NCI-H1048 (cell line): ENCODE data around the gene DISP3.
A peak's percentile ranks its signal among the peaks of the same experiment; 100 is the strongest.

ENCODE experiments used
- DNase-seq: peaks from one replicate; lab custom pipeline; 2025; lab: John Stamatoyannopoulos, UW

Gene DISP3

DNA sequence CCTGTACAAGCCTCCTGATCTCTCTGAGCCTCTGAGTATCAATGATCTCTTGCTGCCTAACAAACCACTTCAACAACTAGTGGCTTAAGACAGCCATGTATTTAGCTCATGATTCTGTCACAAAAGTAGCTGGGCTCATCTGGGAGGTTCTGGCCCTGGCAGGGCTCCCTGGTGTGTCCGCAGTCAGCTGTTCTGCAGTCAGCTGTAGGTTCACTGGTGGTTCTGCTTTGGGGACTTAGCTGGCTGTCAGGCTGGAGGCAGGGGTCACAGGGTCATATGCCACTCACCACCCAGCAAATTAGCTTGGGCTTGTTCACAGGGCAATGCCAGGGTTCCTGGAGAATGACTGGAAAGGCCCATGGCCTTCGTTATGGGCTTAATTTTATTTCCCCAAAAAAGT, 64.8 kb downstream of the DISP3 start:
- DNase-seq = no peak

GRCh38 chr1:11546456-11546855, 67.5 kb downstream of the DISP3 start:
- no peak for DNase-seq

- DNase-seq = peak; percentile 79
These were observed 71.8 kb downstream of the DISP3 start for GRCh38 chr1:11550664-11551283.

- DNase-seq = no peak
These were observed 79.3 kb downstream of the DISP3 start for GRCh38 chr1:11558276-11558675.

DNA sequence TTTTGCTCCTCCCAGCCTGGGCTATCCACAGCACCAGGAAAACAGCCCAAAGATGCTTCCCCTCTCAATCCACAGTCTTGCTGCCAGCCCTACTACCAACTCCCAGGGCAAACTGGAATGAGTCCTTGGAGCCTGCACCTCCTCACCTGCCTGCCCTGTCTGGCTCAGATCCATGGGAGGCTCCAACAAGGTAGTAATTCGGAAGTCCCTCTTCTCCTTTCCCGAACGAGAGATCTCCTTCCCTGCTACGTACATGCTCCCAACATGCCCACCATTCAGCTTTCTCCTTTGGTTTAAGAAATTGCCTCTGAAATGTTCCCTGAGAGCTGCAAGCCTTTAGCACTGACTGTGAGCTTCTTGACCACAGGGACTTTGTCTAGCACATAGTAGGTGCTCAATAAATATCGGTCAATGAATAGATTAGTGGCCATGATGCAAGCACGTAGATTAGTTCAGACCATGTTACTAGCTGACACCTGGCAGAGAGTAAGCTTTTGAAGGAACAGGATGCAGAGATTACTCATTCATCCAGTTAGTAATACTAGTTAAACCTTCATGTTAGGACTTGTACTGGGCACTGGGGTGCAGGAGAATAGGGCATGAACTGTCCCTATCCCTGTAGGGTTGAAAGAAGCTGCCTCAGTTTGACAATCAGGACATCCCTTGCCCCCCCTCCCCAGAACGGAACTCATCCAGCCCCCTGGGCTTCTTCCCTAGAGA, 80.1 kb downstream of the DISP3 start:
- no peak for DNase-seq

DNA sequence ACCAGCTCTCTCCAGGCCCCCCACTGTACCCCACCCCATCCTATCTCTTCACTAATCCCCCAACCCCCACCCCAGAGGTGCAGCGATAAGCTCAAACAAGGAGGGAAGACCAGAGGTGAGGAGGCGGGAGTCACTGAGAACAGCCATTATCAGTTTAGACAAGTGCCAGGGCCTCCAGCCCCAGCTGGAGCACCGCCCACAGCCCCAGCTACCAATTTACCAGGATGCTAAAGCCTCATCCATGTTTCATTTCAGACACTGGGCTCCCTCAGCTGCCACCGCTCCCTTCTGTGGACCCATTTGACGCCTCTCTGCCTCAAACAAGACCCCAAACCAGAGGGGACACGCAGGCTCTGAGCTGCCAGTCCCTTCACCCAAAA, 80.6 kb downstream of the DISP3 start:
- DNase-seq = no peak

DNA sequence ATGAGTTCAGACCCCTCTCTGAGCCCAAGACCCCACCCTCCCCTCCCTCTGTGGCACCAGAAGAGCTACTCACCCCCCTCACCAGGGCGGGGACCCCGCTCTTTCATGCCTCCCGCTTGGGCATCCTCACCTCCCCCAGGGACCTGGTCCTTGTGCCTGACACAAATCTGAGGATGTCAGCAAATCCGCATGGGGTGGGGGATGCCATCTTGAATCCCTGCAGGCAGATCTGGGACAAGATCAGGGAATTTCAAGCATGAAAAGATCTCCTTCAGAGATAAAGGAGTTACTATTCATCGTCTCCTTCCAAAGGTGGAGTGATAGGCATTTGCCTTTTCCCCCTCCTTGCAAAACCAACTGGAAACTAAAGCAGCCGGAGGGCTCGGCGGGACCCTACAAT, 81.1 kb downstream of the DISP3 start:
- no peak for DNase-seq

DNA sequence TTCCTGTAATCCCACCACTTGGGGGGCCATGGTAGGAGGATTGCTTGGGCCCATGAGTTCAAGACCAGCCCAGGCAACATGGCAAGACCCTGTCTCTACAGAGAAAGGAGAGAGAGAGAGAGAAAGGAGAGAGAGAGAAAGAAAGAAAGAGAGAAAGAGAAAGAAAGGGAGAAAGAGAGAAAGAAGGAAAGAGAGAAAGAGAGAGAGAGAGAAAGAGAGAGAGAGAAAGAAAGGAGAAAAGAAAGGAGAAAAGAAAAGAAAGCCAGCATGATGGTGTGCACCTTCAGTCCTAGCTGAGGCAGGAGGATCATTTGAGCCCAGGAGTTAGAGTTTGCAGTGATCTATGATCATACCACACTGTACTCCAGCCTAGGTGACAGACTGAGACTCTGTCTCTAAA, 82.8 kb downstream of the DISP3 start:
- no peak for DNase-seq

GRCh38 chr1:11562664-11563063, 83.7 kb downstream of the DISP3 start:
- no peak for DNase-seq

- no peak for DNase-seq
These were observed 84.7 kb downstream of the DISP3 start for GRCh38 chr1:11563560-11564069.

DNA sequence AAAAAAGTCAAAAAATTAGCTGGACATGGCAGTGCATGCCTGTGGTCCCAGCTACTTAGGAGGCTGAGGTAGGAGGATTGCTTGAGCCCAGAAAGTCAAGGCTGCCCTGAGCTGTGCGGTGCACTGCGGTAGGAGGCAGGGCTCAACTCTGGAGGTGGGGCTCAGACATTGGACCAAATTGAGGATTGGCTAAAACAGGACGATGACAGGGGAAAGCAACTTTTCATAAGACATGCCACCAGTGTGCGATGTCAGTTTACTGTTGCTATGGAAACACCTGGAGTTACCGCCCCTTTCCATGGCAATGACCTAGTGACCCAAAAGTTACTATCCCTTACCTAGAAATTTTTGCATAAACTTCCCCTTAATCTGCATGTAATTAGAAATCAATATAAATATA, 85.3 kb downstream of the DISP3 start:
- no peak for DNase-seq

GRCh38 chr1:11566042-11566850, 87.3 kb downstream of the DISP3 start:
- DNase-seq = no peak

GRCh38 chr1:11567244-11568065, 88.5 kb downstream of the DISP3 start:
- no peak for DNase-seq

- DNase-seq = no peak
These were observed 89.7 kb downstream of the DISP3 start for GRCh38 chr1:11568687-11569086.

DNA sequence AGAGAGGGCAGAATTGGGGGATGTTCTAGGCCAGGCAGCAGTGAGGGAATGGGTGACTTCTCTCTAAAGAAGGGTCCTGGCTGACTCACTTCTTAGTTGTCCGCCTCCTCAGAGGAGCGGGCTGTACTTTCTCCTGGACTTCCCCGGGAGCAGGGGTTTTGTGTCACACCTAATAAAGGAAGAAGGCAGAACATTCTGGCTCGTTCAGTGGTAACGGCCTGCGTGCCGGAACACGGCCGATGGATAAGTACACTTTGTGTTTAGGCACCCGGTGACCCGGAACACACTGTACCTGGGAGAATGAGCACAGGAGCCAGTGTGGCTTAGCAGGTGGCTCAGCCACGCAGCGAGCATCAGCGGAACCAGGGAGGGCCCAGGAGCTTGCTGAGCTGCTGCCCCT, 90.6 kb downstream of the DISP3 start:
- DNase-seq = no peak

GRCh38 chr1:11569954-11570353, 91.0 kb downstream of the DISP3 start:
- DNase-seq = no peak

GRCh38 chr1:11570821-11571380, 91.9 kb downstream of the DISP3 start:
- no peak for DNase-seq

- no peak for DNase-seq
These were observed 93.1 kb downstream of the DISP3 start for GRCh38 chr1:11571906-11572616.

DNA sequence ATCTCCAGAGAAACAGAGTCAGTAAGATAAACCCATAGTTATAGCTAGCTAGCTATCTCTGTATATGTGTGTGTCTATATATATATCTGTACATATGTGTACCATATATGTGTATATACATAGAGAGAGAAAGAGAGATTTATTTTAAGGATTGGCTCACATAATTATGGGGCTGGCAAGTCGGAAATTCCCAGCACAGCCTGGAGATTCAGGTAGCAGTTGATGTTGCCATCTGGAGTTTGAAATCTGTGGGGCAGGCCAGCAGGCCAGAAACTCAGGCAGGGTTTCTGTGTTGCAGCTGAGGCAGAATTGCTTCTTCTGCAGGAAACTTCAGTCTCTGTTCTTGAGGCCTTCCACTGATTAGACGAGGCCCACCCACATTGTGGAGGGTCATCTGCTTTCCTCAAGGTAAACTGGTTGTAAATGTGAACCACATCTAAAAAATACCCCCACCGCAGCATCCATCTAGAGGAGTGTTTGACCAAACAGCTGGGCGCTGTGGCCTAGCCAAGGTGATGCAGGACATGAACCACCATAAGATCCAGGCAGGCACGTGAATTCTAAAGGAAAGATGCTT, 94.2 kb downstream of the DISP3 start:
- DNase-seq = no peak

DNA sequence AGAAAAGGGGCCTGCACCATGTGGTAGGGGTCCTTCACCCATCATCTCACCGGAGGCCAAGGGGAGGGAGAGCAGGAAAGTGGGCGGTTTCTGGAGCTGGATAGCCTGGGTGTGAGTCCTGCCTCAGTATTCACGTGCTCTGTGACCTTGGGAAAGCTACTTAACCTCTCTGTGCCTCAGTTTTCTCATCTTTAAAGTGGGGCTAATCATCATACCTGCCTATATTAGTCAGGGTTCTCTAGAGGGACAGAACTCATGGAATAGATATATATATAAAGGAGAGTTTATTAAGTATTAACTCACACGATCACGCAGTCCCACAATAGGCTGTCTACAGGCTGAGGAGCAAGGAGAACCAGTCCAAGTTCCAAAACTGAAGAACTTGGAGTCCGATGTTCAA, 96.6 kb downstream of the DISP3 start:
- DNase-seq = no peak
